SK-N-SH (cell line): ENCODE measurements around the gene UBE2D4. TPM values are rescaled to one million over a fixed set of nuclear protein-coding genes. Genes with fewer than 3 reads are reported as not detected.
"Not testable (repeated sequence)": the region's sequence is repeated elsewhere in the genome, so short reads cannot be mapped to it uniquely, and the experiment has no call there.

Experiments used
- CTCF ChIA-PET: fragments of 300-600, 350-600 bp; formaldehyde crosslinking; extraction: SDS; loops from one replicate; lab custom pipeline; 2021; lab: Yijun Ruan, JAX
- POLR2A ChIA-PET: fragments of 350-600 bp; sonication (Branson Sonifier 250); formaldehyde crosslinking; extraction: SDS; loops from one replicate; lab custom pipeline; 2020; ENCODE audit warnings: antibody characterized with exemption, inconsistent platforms; lab: Yijun Ruan, JAX
- DNase-seq: peaks from one replicate; pipeline ENCODE4 v3.0.0; 2012
- H2AFZ ChIP-seq: fragments of 200-600 bp; sonication (generic); 2 replicates; pipeline ENCODE4 v1.8.1; 2016; ENCODE audit warnings: antibody characterized with exemption, mild to moderate bottlenecking, low read depth
- H3F3A ChIP-seq: fragments of 200-600 bp; sonication (generic); replicated peaks from 2 replicates; pipeline ENCODE3; 2016; ENCODE audit warnings: antibody characterized with exemption, mild to moderate bottlenecking; ENCODE audit not compliant: insufficient read depth
- H3K27ac ChIP-seq, 2 experiments: fragments of 200-500 bp in 1 of 2; fragments of 200-600 bp in 1 of 2; sonication (Bioruptor generic) in 1 of 2; sonication (generic), shearing (Covaris generic) in 1 of 2; 2 replicates each; pipeline versions ENCODE4 v1.5.1 to v1.6.1; 2014 to 2016; ENCODE audit warnings: low read depth in 2 of 2, inconsistent platforms in 1 of 2, low read length in 1 of 2, mild to moderate bottlenecking in 1 of 2, mixed read lengths in 1 of 2
- H3K27me3 ChIP-seq: fragments of 200-600 bp; sonication (generic), shearing (Covaris generic); 2 replicates; pipeline ENCODE4 v1.6.1; 2016; ENCODE audit warnings: mixed run types; ENCODE audit not compliant: insufficient read depth
- H3K36me3 ChIP-seq, 2 experiments: fragments of 200-500 bp in 1 of 2; fragments of 200-600 bp in 1 of 2; sonication (Bioruptor generic) in 1 of 2; sonication (generic) in 1 of 2; replicated peaks in 1 of 2; 2 replicates each; pipeline versions ENCODE3 to v1.5.1; 2014 to 2016; ENCODE audit warnings: low read length in 1 of 2, mild to moderate bottlenecking in 1 of 2; ENCODE audit not compliant: insufficient read depth in 2 of 2, control insufficient read depth in 1 of 2
- H3K4me1 ChIP-seq, 2 experiments: fragments of 200-500 bp in 1 of 2; fragments of 200-600 bp in 1 of 2; sonication (Bioruptor generic) in 1 of 2; sonication (generic), shearing (Covaris generic) in 1 of 2; 2 replicates each; pipeline versions ENCODE4 v1.5.1 to v1.6.1; 2014 to 2016; ENCODE audit warnings: low read depth in 1 of 2, low read length in 1 of 2, mixed run types in 1 of 2; ENCODE audit not compliant: insufficient read depth in 2 of 2, control insufficient read depth in 1 of 2
- H3K4me2 ChIP-seq: fragments of 200-600 bp; sonication (generic), shearing (Covaris generic); 2 replicates; pipeline ENCODE4 v1.6.1; 2017; ENCODE audit warnings: mixed run types
- H3K4me3 ChIP-seq, 2 experiments: fragments of 200-500 bp in 1 of 2; fragments of 200-600 bp in 1 of 2; sonication (Bioruptor generic) in 1 of 2; sonication (generic), shearing (Covaris generic) in 1 of 2; 2 replicates each; pipeline versions ENCODE4 v1.5.1 to v1.8.1; 2014 to 2016; ENCODE audit warnings: low read depth in 2 of 2, inconsistent platforms in 1 of 2, low read length in 1 of 2, mild to moderate bottlenecking in 1 of 2, mixed read lengths in 1 of 2, moderate library complexity in 1 of 2
- H3K79me2 ChIP-seq: fragments of 200-600 bp; sonication (generic); 2 replicates; pipeline ENCODE4 v1.8.1; 2017; ENCODE audit warnings: mild to moderate bottlenecking; ENCODE audit not compliant: insufficient read depth
- H3K9ac ChIP-seq: fragments of 200-600 bp; sonication (generic); 2 replicates; pipeline ENCODE4 v1.6.1; 2017; ENCODE audit warnings: mixed run types
- H3K9me2 ChIP-seq: fragments of 200-600 bp; sonication (generic); 2 replicates; pipeline ENCODE4 v1.6.1; 2017; ENCODE audit warnings: mixed run types
- H3K9me3 ChIP-seq: fragments of 200-600 bp; sonication (generic); 2 replicates; pipeline ENCODE4 v1.6.1; 2017; ENCODE audit warnings: mixed run types, mild to moderate bottlenecking, moderate library complexity
- H4K20me1 ChIP-seq: fragments of 200-600 bp; sonication (generic); 2 replicates; pipeline ENCODE4 v1.6.1; 2017; ENCODE audit warnings: mild to moderate bottlenecking, mixed run types; ENCODE audit not compliant: insufficient read depth
- FOSL2 ChIP-seq: IDR thresholded peaks from 2 replicates; pipeline ENCODE4 v1.4.0; 2012; ENCODE audit warnings: low read depth, mild to moderate bottlenecking, moderate library complexity, borderline replicate concordance
- JUND ChIP-seq: IDR thresholded peaks from 2 replicates; pipeline ENCODE4 v1.4.0; 2012
- WGBS: methylation state at CpG from one replicate; pipeline ENCODE4 v1.1.6; 2017; ENCODE audit warnings: low lambda C conversion rate; 5-methylcytosine and 5-hydroxymethylcytosine counted together
- polyA plus RNA-seq, 3 experiments: library from polyadenylated mRNA; depleted of rRNA; stranded (reverse); fragments of >200 nt; gene quantifications; 2 replicates each; pipeline ENCODE4 v1.2.3, GENCODE V29; 2012

UBE2D4 gene
- polyA plus RNA-seq, 1 of the 3 experiments (the other 2 are of a cell fraction) = 22.8 TPM

- H3K9ac ChIP-seq, H3K9me2 ChIP-seq, H4K20me1 ChIP-seq, H3K9me3 ChIP-seq, POLR2A ChIA-PET, H3K36me3 ChIP-seq, H3K79me2 ChIP-seq, H3K4me1 ChIP-seq, CTCF ChIA-PET, H3K27me3 ChIP-seq, H3F3A ChIP-seq, H2AFZ ChIP-seq, H3K4me3 ChIP-seq, DNase-seq: not testable (repeated sequence)
- TF ChIP-seq FOSL2 (peak; percentile 34), JUND (peak; percentile 34)
- H3K27ac ChIP-seq = 0 out of 4 replicates have a peak overlapping the region, but pooled peaks of 1 of the 2 experiments have one; percentile 11
- 0 out of 2 replicates have a peak overlapping the region, but pooled peaks have one; percentile 19 for H3K4me2 ChIP-seq
- WGBS = 56% methylated on average over 7 of the region's 7 CpGs
Observed at GRCh38 chr7:43992896-43993295, 66.7 kb downstream of the UBE2D4 start.

- H3K4me3 ChIP-seq, H3K4me1 ChIP-seq, POLR2A ChIA-PET, H3F3A ChIP-seq, H3K27me3 ChIP-seq, H3K36me3 ChIP-seq, H3K9ac ChIP-seq, CTCF ChIA-PET, H4K20me1 ChIP-seq, H3K9me2 ChIP-seq, H3K79me2 ChIP-seq, H2AFZ ChIP-seq, H3K9me3 ChIP-seq, DNase-seq, H3K27ac ChIP-seq, H3K4me2 ChIP-seq: not testable (repeated sequence)
- 94% methylated on average over 5 of the region's 6 CpGs for WGBS
Observed at GRCh38 chr7:43994681-43995080, 68.4 kb downstream of the UBE2D4 start.

GRCh38 chr7:43997532-43997931 lies 71.3 kb downstream of the UBE2D4 start, which contains the start of gene SPDYE1:
SPDYE1 (plus strand) TSS chr7:43997897; CDS start chr7:43999950, 2,053 bp downstream.
- H3K9ac ChIP-seq, H3K79me2 ChIP-seq, H2AFZ ChIP-seq, H3K4me2 ChIP-seq, H3K27ac ChIP-seq, H4K20me1 ChIP-seq, H3K36me3 ChIP-seq, CTCF ChIA-PET, H3K9me3 ChIP-seq, H3K27me3 ChIP-seq, H3F3A ChIP-seq, DNase-seq, H3K4me3 ChIP-seq, H3K9me2 ChIP-seq, POLR2A ChIA-PET, H3K4me1 ChIP-seq: not testable (repeated sequence)
- WGBS = no CpG with 5 or more reads among the region's 3 CpGs

Other genes starting within 250 kb of the UBE2D4 start
- gene COA1, start 196.9 kb upstream of the UBE2D4 start, polyA plus RNA-seq (2012; rRNA removed) = 42.8 and 66.3 TPM in 2 replicates
- gene BLVRA, start 167.8 kb upstream of the UBE2D4 start, polyA plus RNA-seq (2012; rRNA removed) = 111 and 123 TPM in 2 replicates
- gene MRPS24, start 56.9 kb upstream of the UBE2D4 start, polyA plus RNA-seq (2012; rRNA removed) = 234 and 235 TPM in 2 replicates
- gene URGCP, start 19.8 kb upstream of the UBE2D4 start, polyA plus RNA-seq (2012; rRNA removed) = 22.9 and 23.1 TPM in 2 replicates
- not detected in 2 replicates for gene SPDYE1, start 71.5 kb downstream of the UBE2D4 start, polyA plus RNA-seq (2012; rRNA removed)
- 230 and 244 TPM in 2 replicates for gene DBNL, start 118.3 kb downstream of the UBE2D4 start, polyA plus RNA-seq (2012; rRNA removed)
- 0.79 and 1.5 TPM in 2 replicates for gene PGAM2, start 139.1 kb downstream of the UBE2D4 start, polyA plus RNA-seq (2012; rRNA removed)
- gene POLM, start 156.1 kb downstream of the UBE2D4 start, polyA plus RNA-seq (2012; rRNA removed) = 17.4 and 23.1 TPM in 2 replicates
- gene AEBP1, start 177.9 kb downstream of the UBE2D4 start, polyA plus RNA-seq (2012; rRNA removed) = 40.3 and 105 TPM in 2 replicates
- gene POLD2, start 197.1 kb downstream of the UBE2D4 start, polyA plus RNA-seq (2012; rRNA removed) = 163 and 194 TPM in 2 replicates
- 0.47 TPM in 1 of 2 replicates, not detected in the other for gene MYL7, start 214.9 kb downstream of the UBE2D4 start, polyA plus RNA-seq (2012; rRNA removed)